ENCODE measurements around the gene BABAM2.

Gene BABAM2

GRCh38 chr2:28380219-28380618 lies 489.7 kb downstream of the BABAM2 start:
- no peak for DNase-seq (ENCODE audit: low spot score)

GRCh38 chr2:28381225-28382180 lies 491.0 kb downstream of the BABAM2 start:
- DNase-seq (ENCODE audit: low spot score) = no peak

GRCh38 chr2:28382755-28383154 lies 492.2 kb downstream of the BABAM2 start:
- DNase-seq (ENCODE audit: low spot score) = no peak

- DNase-seq (ENCODE audit: low spot score) = peak; percentile 50
Observed at GRCh38 chr2:28387082-28387960, 496.8 kb downstream of the BABAM2 start.

Data from GM03348 (cell line).